A549 treated with dexamethasone at 1 μM for 4 hours (cell line): ENCODE measurements around the gene APBA3. TPM values are rescaled to one million over a fixed set of nuclear protein-coding genes. Genes with fewer than 3 reads are reported as not detected.

Source experiments
- total RNA-seq: library from RNA; stranded (reverse); fragments of 200-300 nt; extraction: Qiagen RNA extraction; gene quantifications from 5 replicates; pipeline ENCODE4 v1.2.3, GENCODE V29; 2022

The APBA3 gene, protein sequence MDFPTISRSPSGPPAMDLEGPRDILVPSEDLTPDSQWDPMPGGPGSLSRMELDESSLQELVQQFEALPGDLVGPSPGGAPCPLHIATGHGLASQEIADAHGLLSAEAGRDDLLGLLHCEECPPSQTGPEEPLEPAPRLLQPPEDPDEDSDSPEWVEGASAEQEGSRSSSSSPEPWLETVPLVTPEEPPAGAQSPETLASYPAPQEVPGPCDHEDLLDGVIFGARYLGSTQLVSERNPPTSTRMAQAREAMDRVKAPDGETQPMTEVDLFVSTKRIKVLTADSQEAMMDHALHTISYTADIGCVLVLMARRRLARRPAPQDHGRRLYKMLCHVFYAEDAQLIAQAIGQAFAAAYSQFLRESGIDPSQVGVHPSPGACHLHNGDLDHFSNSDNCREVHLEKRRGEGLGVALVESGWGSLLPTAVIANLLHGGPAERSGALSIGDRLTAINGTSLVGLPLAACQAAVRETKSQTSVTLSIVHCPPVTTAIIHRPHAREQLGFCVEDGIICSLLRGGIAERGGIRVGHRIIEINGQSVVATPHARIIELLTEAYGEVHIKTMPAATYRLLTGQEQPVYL
- total RNA-seq, result 5.6 to 12.7 TPM (median 10.9 TPM) in 5 replicates

DNA sequence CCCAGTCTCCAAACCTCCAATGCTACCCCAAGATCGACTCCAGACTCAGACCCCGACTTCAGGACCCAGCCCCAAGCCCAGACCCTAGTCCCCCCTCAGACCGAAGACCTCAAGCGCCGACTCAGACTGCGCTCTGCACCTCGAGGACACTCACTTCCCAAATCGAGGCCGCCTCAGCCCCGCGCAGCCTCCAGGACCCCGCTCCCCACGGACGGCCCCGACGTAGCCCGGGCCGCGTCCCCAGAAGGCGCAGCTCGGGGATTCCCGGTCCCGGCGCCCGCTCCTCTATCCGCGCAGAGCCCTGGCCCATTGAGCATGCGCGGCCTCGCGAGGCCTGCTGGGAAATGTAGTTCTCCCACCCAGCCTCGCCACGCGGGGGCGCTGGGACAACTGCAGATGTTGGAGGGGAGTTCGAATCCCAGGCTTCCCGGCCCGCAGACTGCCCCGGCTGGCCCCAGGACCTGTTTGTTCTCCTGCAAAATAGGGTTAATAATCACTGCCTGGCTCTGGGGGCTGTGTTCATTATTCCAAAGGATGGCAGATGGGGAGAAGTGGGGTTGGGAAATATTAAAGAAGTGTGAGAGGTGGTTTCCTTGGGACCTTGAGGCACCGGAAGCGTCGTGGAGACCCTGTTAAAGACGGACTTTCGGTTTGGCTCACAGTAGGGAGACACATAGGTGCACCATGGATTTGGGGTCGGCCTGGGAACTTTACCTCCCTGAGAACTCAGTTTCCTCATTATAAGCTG lies at the start of gene APBA3:
Gene APBA3, minus strand, starts transcription at position 311 of the 748 bp plus-strand sequence. CDS start 1,428 bp downstream, outside the sequence.

DNA sequence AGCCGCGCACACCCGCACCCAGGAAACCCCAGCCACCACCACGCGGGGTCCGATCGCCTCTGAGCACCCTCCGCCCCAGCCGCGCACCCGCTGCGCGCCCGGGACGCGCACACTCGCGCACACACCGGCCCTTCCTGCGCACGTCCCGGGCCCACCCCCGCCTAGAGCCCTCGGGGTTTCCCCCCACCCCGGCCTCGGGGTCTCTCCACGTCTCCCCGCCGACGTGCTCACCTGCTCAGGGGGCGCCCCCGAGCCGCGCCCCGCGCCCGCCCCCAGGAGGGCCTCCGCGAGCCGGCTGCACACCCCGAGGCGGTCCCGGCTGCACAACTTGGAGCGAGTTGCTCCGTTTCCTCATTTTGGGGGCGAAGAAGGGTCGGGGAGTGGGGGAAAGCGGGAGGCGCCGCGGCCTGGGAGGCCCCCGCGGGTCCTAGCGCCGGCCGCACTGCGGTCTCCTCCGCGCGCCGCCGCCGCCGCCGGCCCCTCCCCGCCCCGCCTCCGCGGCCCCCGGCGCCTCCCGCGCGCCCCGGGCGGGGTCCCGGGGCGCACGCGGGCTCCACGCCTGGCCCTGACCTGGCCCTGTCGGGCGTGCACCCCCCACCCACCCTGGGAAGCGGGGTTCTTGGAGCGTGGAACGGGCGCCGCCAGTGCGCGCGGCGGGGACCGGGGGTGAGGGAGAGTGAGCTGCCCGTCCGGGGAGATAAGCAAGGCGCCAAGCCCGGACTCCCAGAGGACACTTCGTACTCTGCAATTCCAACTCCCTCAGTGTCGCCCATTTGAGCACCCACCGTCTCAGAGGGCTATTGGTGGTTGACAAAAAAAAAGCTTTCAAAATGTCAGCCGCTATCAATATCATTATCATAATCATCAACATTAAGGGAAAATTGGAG lies 24.7 kb upstream of the APBA3 start, which contains the start of gene MATK:
Gene MATK, minus strand, starts transcription at position 444 of the 887 bp plus-strand sequence. CDS start 1,246 bp downstream, outside the sequence.

DNA sequence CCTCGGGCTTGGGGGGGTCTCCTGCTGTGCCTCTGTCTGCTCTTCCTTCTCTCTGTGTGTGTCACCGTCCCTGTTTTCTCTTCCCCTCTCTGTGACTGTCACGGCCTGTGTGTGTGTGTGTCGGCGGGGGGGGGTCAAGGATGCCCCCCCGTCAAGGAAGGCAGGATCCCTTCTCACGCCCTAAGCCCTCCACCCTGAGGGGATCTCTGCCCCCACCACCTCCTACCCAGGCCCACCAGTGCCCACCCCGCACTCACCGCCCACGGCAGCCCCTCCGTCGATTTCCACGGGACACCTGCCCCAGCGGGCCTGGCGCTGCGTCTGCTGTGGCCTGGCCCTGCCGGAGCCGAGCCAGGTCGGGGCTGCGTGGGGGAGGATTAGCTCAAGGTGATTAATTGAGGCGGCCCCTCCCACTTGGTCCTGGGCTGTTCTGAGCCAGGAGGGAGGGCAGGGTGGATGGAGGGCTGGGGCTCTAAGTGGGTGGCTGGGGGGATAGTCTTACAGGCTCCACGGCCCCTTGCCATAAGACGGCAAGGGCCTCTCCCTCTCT lies 10.5 kb upstream of the APBA3 start, which contains the start of gene RAX2:
Gene RAX2, minus strand, starts transcription at position 323 of the 550 bp plus-strand sequence. CDS start 486 bp downstream, outside the sequence.

DNA sequence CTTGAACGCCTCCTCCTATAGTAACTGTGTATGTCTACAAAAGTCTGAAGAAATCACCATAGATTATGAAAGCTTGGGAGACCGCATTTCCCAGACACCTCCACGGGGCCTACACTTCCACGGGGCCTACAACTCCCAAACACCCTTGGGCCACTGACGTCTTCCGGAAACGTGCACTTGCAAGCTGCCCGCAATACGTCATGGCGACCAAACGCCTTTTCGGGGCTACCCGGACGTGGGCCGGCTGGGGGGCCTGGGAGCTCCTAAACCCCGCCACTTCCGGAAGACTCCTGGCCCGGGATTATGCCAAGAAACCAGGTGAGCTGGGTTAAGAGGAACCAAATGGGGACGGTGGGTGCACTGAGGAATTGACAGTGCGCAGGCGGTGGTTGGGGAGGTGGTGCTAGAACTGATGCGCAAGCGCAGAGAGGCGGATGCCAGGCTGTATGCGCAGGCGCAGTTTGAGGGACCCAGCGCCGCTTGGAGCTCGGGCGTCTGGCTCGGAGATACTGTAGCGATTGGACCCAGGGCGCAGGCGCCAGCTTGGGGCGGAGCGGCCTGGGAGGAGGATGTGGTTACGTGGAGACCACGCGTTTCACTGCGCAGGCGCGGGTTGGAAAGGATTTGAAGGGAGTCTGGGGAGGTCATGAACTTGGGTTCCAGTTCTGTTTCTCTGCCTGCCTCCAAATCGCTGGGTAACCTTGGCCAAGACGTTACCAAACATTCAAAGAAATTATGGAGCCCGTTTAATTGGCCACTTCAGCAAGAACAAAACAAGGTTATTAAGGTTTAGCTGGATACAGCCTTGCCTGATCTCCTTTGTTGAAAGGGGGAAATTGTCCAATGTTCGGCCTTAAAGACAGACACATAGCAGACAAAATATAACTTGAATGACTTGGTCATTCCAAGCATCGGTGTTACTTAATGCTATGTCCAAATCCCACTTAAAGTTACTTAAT lies 1.3 kb upstream of the APBA3 start, which contains the start of gene MRPL54:
Gene MRPL54, plus strand, starts transcription at position 182 of the 959 bp plus-strand sequence. Its CDS starts 19 bp downstream, at position 201.

DNA sequence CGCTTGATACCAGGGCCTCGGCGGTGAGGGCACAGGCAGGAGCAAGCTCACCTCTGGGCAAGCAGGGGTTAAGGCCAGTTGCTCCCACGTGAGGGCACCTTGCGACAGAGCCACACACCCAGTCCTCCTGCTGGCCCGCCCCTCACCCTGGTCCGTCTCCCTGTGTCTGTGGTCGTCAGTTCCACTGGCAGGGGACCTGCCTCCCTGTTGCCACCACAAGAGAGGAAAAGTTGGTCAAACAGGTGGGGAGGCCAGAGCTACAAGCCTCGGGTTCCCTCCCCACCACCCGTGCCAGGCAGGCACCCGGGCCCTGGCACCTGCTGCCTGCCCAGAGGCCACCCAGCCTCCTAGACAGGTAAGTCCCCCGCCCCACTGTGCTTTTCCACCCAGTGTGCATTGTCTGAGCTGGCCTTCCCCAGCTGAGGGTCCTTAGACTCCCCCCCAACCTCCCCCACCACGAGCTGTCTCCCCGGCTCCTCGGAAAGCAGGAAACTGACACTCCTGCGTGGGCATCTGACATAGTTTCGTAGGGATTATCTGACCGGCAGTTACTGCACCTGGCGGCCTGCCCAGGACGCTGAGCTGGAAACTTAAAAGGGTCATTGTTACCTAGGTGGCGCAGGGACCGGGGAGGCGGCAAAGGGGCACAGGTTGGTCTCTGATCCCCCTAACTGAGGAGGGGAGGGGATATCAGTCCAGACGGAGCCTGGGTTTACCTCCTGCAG lies 53.1 kb downstream of the APBA3 start, which contains the start of gene TJP3:
Gene TJP3, plus strand, starts transcription at position 178 of the 725 bp plus-strand sequence. CDS start 20,049 bp downstream, outside the sequence.

Other genes starting within 250 kb of the APBA3 start
- gene TEKTIP1, start 222.5 kb downstream of the APBA3 start, total RNA-seq, result not detected in 5 replicates
- 102 to 148 TPM (median 139 TPM) in 5 replicates for gene MFSD12, start 204.1 kb downstream of the APBA3 start, total RNA-seq
- 35.1 to 62.3 TPM (median 55.6 TPM) in 5 replicates for gene HMG20B, start 188.7 kb downstream of the APBA3 start, total RNA-seq
- 0.25 to 0.41 TPM (median 0.27 TPM) in 5 replicates for gene GIPC3, start 176.2 kb downstream of the APBA3 start, total RNA-seq
- gene TBXA2R, start 154.8 kb downstream of the APBA3 start, total RNA-seq, result 1.1 to 1.9 TPM (median 1.2 TPM) in 5 replicates
- gene CACTIN, start 134.9 kb downstream of the APBA3 start, total RNA-seq, result 11.5 to 20.5 TPM (median 18.6 TPM) in 5 replicates
- gene PIP5K1C, start 61.2 kb downstream of the APBA3 start, total RNA-seq, result 12.7 to 15.9 TPM (median 14.9 TPM) in 5 replicates
- gene TJP3, start 53.3 kb downstream of the APBA3 start, total RNA-seq, result 0.18 to 0.61 TPM (median 0.51 TPM) in 5 replicates
- 56.4 to 89.3 TPM (median 58.4 TPM) in 5 replicates for gene MRPL54, start 990 bp upstream of the APBA3 start, total RNA-seq
- gene RAX2, start 10.5 kb upstream of the APBA3 start, total RNA-seq, result not detected in 5 replicates
- gene MATK, start 24.7 kb upstream of the APBA3 start, total RNA-seq, result 0.68 to 1.7 TPM (median 1.2 TPM) in 5 replicates
- gene ZFR2, start 107.3 kb upstream of the APBA3 start, total RNA-seq, result 0.07 to 0.36 TPM (median 0.16 TPM) in 3 of 5 replicates, not detected in the others
- gene ATCAY, start 119.0 kb upstream of the APBA3 start, total RNA-seq, result 0.04 to 0.09 TPM (median 0.06 TPM) in 5 replicates
- not detected in 5 replicates for gene NMRK2, start 171.4 kb upstream of the APBA3 start, total RNA-seq
- gene DAPK3, start 209.4 kb upstream of the APBA3 start, total RNA-seq, result 39.7 to 49.7 TPM (median 44.0 TPM) in 5 replicates
- gene EEF2, start 223.8 kb upstream of the APBA3 start, total RNA-seq, result 817 to 1,144 TPM (median 1,131 TPM) in 5 replicates
- gene PIAS4, start 246.0 kb upstream of the APBA3 start, total RNA-seq, result 12.5 to 24.6 TPM (median 18.7 TPM) in 5 replicates